A549 (cell line): ENCODE data around the gene OPTN. TPM values are rescaled to one million over a fixed set of nuclear protein-coding genes. Genes with fewer than 3 reads are reported as not detected.
A peak's percentile ranks its signal among the peaks of the same experiment; 100 is the strongest.

Experiments
- ATAC-seq, 2 experiments: fragments of 200-7000 bp in 1 of 2; fragments of >200 bp in 1 of 2; cut with Nextera tagmentation in 1 of 2; cut with Tn5 transposase in 1 of 2; 3 replicates each; pipeline versions ENCODE4 v1.8.0 to v1.9.1; 2018 to 2020; ENCODE audit warnings: mild to moderate bottlenecking in 1 of 2, moderate library complexity in 1 of 2
- CTCF ChIA-PET: fragments of 300-600 bp; sonication (Branson Sonifier 250); formaldehyde crosslinking; extraction: SDS; loops from one replicate; lab custom pipeline; 2021; ENCODE audit warnings: antibody characterized with exemption, inconsistent platforms; lab: Yijun Ruan, JAX
- POLR2A ChIA-PET: fragments of 350-600 bp; formaldehyde crosslinking; extraction: SDS; loops from one replicate; lab custom pipeline; 2021; ENCODE audit warnings: antibody characterized with exemption, inconsistent platforms; lab: Yijun Ruan, JAX
- DNase-seq, 2 experiments: peaks; one replicate each; pipeline versions ENCODE4 v3.0.0 to v3.0.0-alpha.2; 2011 to 2016; ENCODE audit warnings: low read depth in 1 of 2, low spot score in 1 of 2
- FAIRE-seq: peaks from 2 replicates; lab custom pipeline; 2011; peaks lifted over from hg19 to GRCh38; lab: Jason Lieb, UNC
- H3K27ac ChIP-seq, 2 experiments: fragments of >200 bp; sonication (Bioruptor Twin); formaldehyde crosslinking; 3 replicates each; pipeline ENCODE4 v1.5.1; 2016 to 2017
- H3K4me1 ChIP-seq: fragments of >200 bp; sonication (Bioruptor Twin); formaldehyde crosslinking; 3 replicates; pipeline ENCODE4 v1.6.1; 2016
- H3K4me2 ChIP-seq: fragments of >200 bp; sonication (Bioruptor Twin); formaldehyde crosslinking; 3 replicates; pipeline ENCODE4 v1.6.1; 2016
- H3K4me3 ChIP-seq: fragments of >200 bp; sonication (Bioruptor Twin); formaldehyde crosslinking; 3 replicates; pipeline ENCODE4 v1.5.1; 2016
- H3K9me3 ChIP-seq: fragments of >200 bp; sonication (Bioruptor Twin); formaldehyde crosslinking; 3 replicates; pipeline ENCODE4 v1.6.1; 2016
- CBX8 ChIP-seq: fragments of 200-600 bp; sonication (generic); IDR thresholded peaks from 2 replicates; pipeline ENCODE4 v1.6.1; 2016
- CHD4 ChIP-seq: fragments of 200-600 bp; sonication (generic); IDR thresholded peaks from 2 replicates; pipeline ENCODE4 v1.6.1; 2016; ENCODE audit warnings: antibody characterized with exemption, mild to moderate bottlenecking, borderline replicate concordance
- FOSB ChIP-seq: fragments of 250-450 bp; sonication (Bioruptor Pico); IDR thresholded peaks from 2 replicates; pipeline ENCODE4 v1.5.0; 2020; ENCODE audit warnings: mild to moderate bottlenecking, moderate library complexity
- HEYL ChIP-seq: fragments of 250-450 bp; sonication (Bioruptor Pico); IDR thresholded peaks from 2 replicates; pipeline ENCODE4 v1.8.0; 2021; ENCODE audit warnings: mild to moderate bottlenecking, moderate library complexity
- HMGXB4 ChIP-seq: fragments of 250-450 bp; sonication (Bioruptor Pico); IDR thresholded peaks from 2 replicates; pipeline ENCODE4 v1.5.0; 2021; ENCODE audit warnings: mild to moderate bottlenecking, moderate library complexity, borderline replicate concordance
- MYC ChIP-seq: IDR thresholded peaks from 2 replicates; pipeline ENCODE4 v1.6.1; 2012; ENCODE audit warnings: mild to moderate bottlenecking, inconsistent platforms, low read length, improper control_type of control experiment, borderline replicate concordance
- NR3C1 ChIP-seq: fragments of >200 bp; sonication (Bioruptor Twin); formaldehyde crosslinking; IDR thresholded peaks from 3 replicates; pipeline ENCODE4 v1.6.1; 2017
- POLR2A ChIP-seq: IDR thresholded peaks from 2 replicates; pipeline ENCODE4 v1.6.1; 2012; ENCODE audit warnings: mild to moderate bottlenecking, low read length
- RCOR1 ChIP-seq: fragments of 150-350 bp; IDR thresholded peaks from 2 replicates; pipeline ENCODE4 v1.6.1; 2014; ENCODE audit warnings: antibody characterized with exemption, low read length, low read depth
- REST ChIP-seq: fragments of 200-600 bp; sonication (generic); IDR thresholded peaks from 2 replicates; pipeline ENCODE4 v1.6.1; 2016; ENCODE audit warnings: antibody characterized with exemption, mild to moderate bottlenecking, moderate library complexity
- RNF2 ChIP-seq: fragments of 200-600 bp; sonication (generic); IDR thresholded peaks from 2 replicates; pipeline ENCODE4 v1.6.1; 2016; ENCODE audit warnings: low read depth, mild to moderate bottlenecking, antibody characterized with exemption, moderate library complexity, borderline replicate concordance
- SREBF2 ChIP-seq: fragments of 450-650 bp; IDR thresholded peaks from 2 replicates; pipeline ENCODE4 v1.6.1; 2014; ENCODE audit warnings: mild to moderate bottlenecking, moderate library complexity
- TP53 ChIP-seq: fragments of 250-450 bp; sonication (Bioruptor Pico); IDR thresholded peaks from 2 replicates; pipeline ENCODE4 v1.5.0; 2021; ENCODE audit warnings: mild to moderate bottlenecking, moderate library complexity
- USF2 ChIP-seq: fragments of 450-650 bp; IDR thresholded peaks from 2 replicates; pipeline ENCODE4 v1.6.1; 2014; ENCODE audit warnings: antibody characterized with exemption
- ZC3H11A ChIP-seq: fragments of 450-650 bp; IDR thresholded peaks from 2 replicates; pipeline ENCODE4 v1.6.1; 2014; ENCODE audit warnings: antibody characterized with exemption, mild to moderate bottlenecking
- WGBS: methylation state at CpG from one replicate; pipeline ENCODE4 v1.1.6; 2017; ENCODE audit errors: missing lambda C conversion rate; 5-methylcytosine and 5-hydroxymethylcytosine counted together
- polyA plus RNA-seq, 4 experiments: library from polyadenylated mRNA; depleted of rRNA in 3 of 4; stranded (reverse); fragments of >200 nt; fragmentation: RNase III in 1 of 4; extraction: RNeasy Plus Mini Kit Qiagen cat#74134 plus additional on column Dnase treatment in 1 of 4; gene quantifications; 2 replicates in 3 of 4; 3 replicates in 1 of 4; pipeline ENCODE4 v1.2.3, GENCODE V29; 2011 to 2017
- TF ChIP-seq, protein P1 (sequence below): fragments of 250-450 bp; sonication (Bioruptor Pico); IDR thresholded peaks from 2 replicates; pipeline ENCODE4 v1.5.0; 2020; ENCODE audit warnings: low read depth, mild to moderate bottlenecking, moderate library complexity
- TF ChIP-seq, protein P2 (sequence below): IDR thresholded peaks from 2 replicates; pipeline ENCODE4 v1.6.1; 2012; ENCODE audit warnings: low read depth, borderline replicate concordance

The OPTN gene
- polyA plus RNA-seq, 2 of the 4 experiments (the other 2 are of a cell fraction) = 31.8 to 33.2 TPM

DNA sequence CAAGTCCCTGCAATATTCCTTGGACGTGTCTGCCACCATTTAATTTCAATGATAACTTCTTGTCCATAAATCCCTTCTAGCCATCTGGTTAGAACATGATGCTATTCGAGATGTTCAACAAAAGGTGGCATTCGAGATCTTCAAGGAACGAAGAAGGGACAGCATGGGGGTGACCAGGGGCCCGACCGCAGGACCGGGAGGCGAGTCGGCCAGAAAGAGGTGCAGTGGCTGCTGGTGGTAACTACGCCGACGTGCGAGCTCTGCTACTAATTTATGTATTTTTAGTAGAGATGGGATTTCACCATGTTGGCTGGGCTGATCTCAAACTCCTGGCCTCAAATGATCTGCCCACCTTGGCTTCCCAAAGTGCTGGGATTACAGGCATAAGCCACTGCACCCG lies 4.7 kb downstream of the OPTN start:
- no peak for ATAC-seq
- POLR2A ChIA-PET = interaction anchor here (0.7 kb wide), 2 partner anchors 89 to 966 kb away, joined by 4 to 6 read pairs; no protein-coding TSS in a partner anchor
- CTCF ChIA-PET = interaction anchor here (0.6 to 0.8 kb wide), 2 partner anchors 42 to 639 kb away, joined by 3 read pairs; no protein-coding TSS in a partner anchor
- no peak for DNase-seq
- no peak for TF ChIP-seq POLR2A
- TF ChIP-seq MYC = no peak
- TF ChIP-seq TP53 (CRISPR knock-in tag) = no peak
- TF ChIP-seq, protein P1, sequence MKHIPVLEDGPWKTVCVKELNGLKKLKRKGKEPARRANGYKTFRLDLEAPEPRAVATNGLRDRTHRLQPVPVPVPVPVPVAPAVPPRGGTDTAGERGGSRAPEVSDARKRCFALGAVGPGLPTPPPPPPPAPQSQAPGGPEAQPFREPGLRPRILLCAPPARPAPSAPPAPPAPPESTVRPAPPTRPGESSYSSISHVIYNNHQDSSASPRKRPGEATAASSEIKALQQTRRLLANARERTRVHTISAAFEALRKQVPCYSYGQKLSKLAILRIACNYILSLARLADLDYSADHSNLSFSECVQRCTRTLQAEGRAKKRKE (CRISPR knock-in tag) = no peak
- TF ChIP-seq REST = no peak
- no peak for TF ChIP-seq CHD4
- TF ChIP-seq NR3C1 = no peak
- TF ChIP-seq RNF2 = no peak
- TF ChIP-seq SREBF2 = no peak
- no peak for FAIRE-seq
- no peak overlapping the region for H3K4me3 ChIP-seq
- 91% methylated on average over 14 of the region's 14 CpGs for WGBS
- no peak overlapping the region for H3K27ac ChIP-seq
- peaks cover 30% of the 10 kb centered on the region for H3K4me1 ChIP-seq
- H3K9me3 ChIP-seq = no peaks in the 10 kb centered on the region
- no peak overlapping the region for H3K4me2 ChIP-seq

- Histone ChIP-seq H3K4me3 (no peak overlapping the region), H3K4me2 (no peak overlapping the region), H3K27ac (no peak overlapping the region), H3K4me1 (peaks cover 30% of the 10 kb centered on the region), H3K9me3 (no peaks in the 10 kb centered on the region)
- CTCF ChIA-PET = no interaction called here
- POLR2A ChIA-PET = no interaction called here
- ATAC-seq = no peak
- DNase-seq = no peak
- no peak for FAIRE-seq
- WGBS = 79% methylated on average over 4 of the region's 4 CpGs
- TF ChIP-seq RCOR1 = no peak
- 0 out of 2 replicates have a peak, but pooled peaks have one; percentile 8 for TF ChIP-seq USF2
- no peak for TF ChIP-seq FOSB (CRISPR knock-in tag)
- TF ChIP-seq ZC3H11A = no peak
- no peak for TF ChIP-seq CBX8
- TF ChIP-seq HEYL = no peak
- TF ChIP-seq, protein P2, sequence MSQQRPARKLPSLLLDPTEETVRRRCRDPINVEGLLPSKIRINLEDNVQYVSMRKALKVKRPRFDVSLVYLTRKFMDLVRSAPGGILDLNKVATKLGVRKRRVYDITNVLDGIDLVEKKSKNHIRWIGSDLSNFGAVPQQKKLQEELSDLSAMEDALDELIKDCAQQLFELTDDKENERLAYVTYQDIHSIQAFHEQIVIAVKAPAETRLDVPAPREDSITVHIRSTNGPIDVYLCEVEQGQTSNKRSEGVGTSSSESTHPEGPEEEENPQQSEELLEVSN = no peak
- no peak for TF ChIP-seq HMGXB4 (CRISPR knock-in tag)
Measured at GRCh38 chr10:13105184-13105583, 5.2 kb downstream of the OPTN start.
